GM21390 (cell line): Measurements from ENCODE around the gene IL1RL2.

Source experiments
- ATAC-seq: cut with Tn5 transposase; IDR thresholded peaks from one replicate; pipeline ENCODE4 v1.9.1; 2021; ENCODE audit not compliant: unreplicated experiment

IL1RL2 gene

GRCh38 chr2:102186791-102187495 is at the start of gene IL1RL2:
IL1RL2 (plus strand) TSS chr2:102187023; CDS start chr2:102187868, 845 bp downstream.
- no peak for ATAC-seq

- no peak for ATAC-seq
Observed at GRCh38 chr2:102137138-102137537, 49.7 kb upstream of the IL1RL2 start.

GRCh38 chr2:102138331-102138730 is 48.5 kb upstream of the IL1RL2 start:
- no peak for ATAC-seq

GRCh38 chr2:102139851-102140250 is 47.0 kb upstream of the IL1RL2 start:
- ATAC-seq, result no peak

GRCh38 chr2:102140377-102140776 is 46.4 kb upstream of the IL1RL2 start:
- no peak for ATAC-seq

- no peak for ATAC-seq
Observed at GRCh38 chr2:102141011-102141943, 45.5 kb upstream of the IL1RL2 start.

GRCh38 chr2:102141970-102142828 is 44.6 kb upstream of the IL1RL2 start, which contains the start of gene IL1R1:
IL1R1 (plus strand) TSS chr2:102142746; CDS start chr2:102157725, 14,979 bp downstream.
- no peak for ATAC-seq

GRCh38 chr2:102142829-102143449 is 43.9 kb upstream of the IL1RL2 start:
- ATAC-seq, result no peak

GRCh38 chr2:102143450-102143985 is 43.3 kb upstream of the IL1RL2 start:
- no peak for ATAC-seq

GRCh38 chr2:102144128-102144527 is 42.7 kb upstream of the IL1RL2 start:
- no peak for ATAC-seq

GRCh38 chr2:102145107-102145506 is 41.7 kb upstream of the IL1RL2 start:
- ATAC-seq, result no peak

GRCh38 chr2:102145934-102146333 is 40.9 kb upstream of the IL1RL2 start:
- no peak for ATAC-seq

GRCh38 chr2:102147935-102148334 is 38.9 kb upstream of the IL1RL2 start:
- no peak for ATAC-seq

GRCh38 chr2:102149243-102149642 is 37.6 kb upstream of the IL1RL2 start:
- no peak for ATAC-seq

GRCh38 chr2:102149644-102150455 is 37.0 kb upstream of the IL1RL2 start:
- ATAC-seq, result no peak

GRCh38 chr2:102154364-102154763 is 32.5 kb upstream of the IL1RL2 start:
- ATAC-seq, result no peak

- ATAC-seq, result no peak
Observed at GRCh38 chr2:102154946-102155702, 31.7 kb upstream of the IL1RL2 start.

- no peak for ATAC-seq
Observed at GRCh38 chr2:102155703-102156515, 30.9 kb upstream of the IL1RL2 start.
